HepG2 (cell line): ENCODE measurements around the gene PCYT2. TPM values are rescaled to one million over a fixed set of nuclear protein-coding genes. Genes with fewer than 3 reads are reported as not detected.

Experiments
- GPN1 ChIP-seq: sonication (generic); formaldehyde crosslinking; IDR thresholded peaks from 2 replicates; pipeline ENCODE4 v1.5.1; 2020; ENCODE audit warnings: missing genetic modification reagents, borderline replicate concordance
- HNRNPLL ChIP-seq: fragments of 200-400 bp; formaldehyde crosslinking; IDR thresholded peaks from 2 replicates; pipeline ENCODE4 v1.6.1; 2017; ENCODE audit warnings: mild to moderate bottlenecking, low read depth, low read length; ENCODE audit not compliant: poor library complexity, severe bottlenecking
- NPAS2 ChIP-seq: sonication (generic); formaldehyde crosslinking; IDR thresholded peaks from 2 replicates; pipeline ENCODE4 v1.8.0; 2022; ENCODE audit warnings: mild to moderate bottlenecking, missing genetic modification reagents, borderline replicate concordance
- NRL ChIP-seq: sonication (generic); formaldehyde crosslinking; IDR thresholded peaks from 2 replicates; pipeline ENCODE4 v1.5.0; 2020; ENCODE audit warnings: missing genetic modification reagents, mild to moderate bottlenecking, moderate library complexity, borderline replicate concordance
- SIX1 ChIP-seq: sonication (generic); formaldehyde crosslinking; IDR thresholded peaks from 2 replicates; pipeline ENCODE4 v1.4.0; 2020; ENCODE audit warnings: missing genetic modification reagents, borderline replicate concordance
- SUZ12 ChIP-seq: fragments of 150-350 bp; IDR thresholded peaks from 2 replicates; pipeline ENCODE4 v1.6.1; 2014; ENCODE audit warnings: low read depth, low read length
- U2AF1 ChIP-seq: fragments of 200-400 bp; formaldehyde crosslinking; optimal IDR thresholded peaks from 2 replicates; pipeline ENCODE3; 2017; ENCODE audit warnings: mild to moderate bottlenecking, low read depth, low read length
- XBP1 ChIP-seq: sonication (generic); formaldehyde crosslinking; IDR thresholded peaks from 2 replicates; pipeline ENCODE4 v1.5.0; 2020; ENCODE audit warnings: missing genetic modification reagents
- ZNF354B ChIP-seq: sonication (generic); formaldehyde crosslinking; IDR thresholded peaks from 2 replicates; pipeline ENCODE4 v1.8.0; 2022; ENCODE audit warnings: mild to moderate bottlenecking, missing genetic modification reagents
- ZNF367 ChIP-seq: sonication (generic); formaldehyde crosslinking; IDR thresholded peaks from 2 replicates; pipeline ENCODE4 v1.4.0; 2020; ENCODE audit warnings: missing genetic modification reagents, borderline replicate concordance
- ZNF670 ChIP-seq: sonication (generic); formaldehyde crosslinking; IDR thresholded peaks from 2 replicates; pipeline ENCODE4 v1.8.0; 2022; ENCODE audit warnings: mild to moderate bottlenecking, missing genetic modification reagents, borderline replicate concordance
- ZNF678 ChIP-seq: sonication (generic); formaldehyde crosslinking; IDR thresholded peaks from 2 replicates; pipeline ENCODE4 v1.4.0; 2020; ENCODE audit warnings: mild to moderate bottlenecking, missing genetic modification reagents
- ZNF724P ChIP-seq: sonication (generic); formaldehyde crosslinking; IDR thresholded peaks from 2 replicates; pipeline ENCODE4 v1.8.0; 2022; ENCODE audit warnings: missing genetic modification reagents, borderline replicate concordance
- ZSCAN25 ChIP-seq: sonication (generic); formaldehyde crosslinking; IDR thresholded peaks from 2 replicates; pipeline ENCODE4 v1.8.0; 2022; ENCODE audit warnings: mild to moderate bottlenecking, missing genetic modification reagents
- ZZZ3 ChIP-seq: sonication (generic); formaldehyde crosslinking; IDR thresholded peaks from 2 replicates; pipeline ENCODE4 v1.4.0; 2020; ENCODE audit warnings: missing genetic modification reagents, mild to moderate bottlenecking, borderline replicate concordance
- polyA plus RNA-seq, 8 experiments: library from polyadenylated mRNA; depleted of rRNA in 3 of 8; stranded (reverse) in 7 of 8; unstranded in 1 of 8; fragments of >200 nt; fragmentation: Illumina TruSeq in 4 of 8; extraction: Trizol in 4 of 8; gene quantifications; 2 replicates each; pipeline versions ENCODE4 v1.2.1 to v1.2.3, GENCODE V29; 2011 to 2016; ENCODE audit warnings: low read depth in 4 of 8, missing spikeins in 1 of 8, mixed read lengths in 1 of 8; ENCODE audit not compliant: insufficient read depth in 1 of 8
- total RNA-seq, 5 experiments: library from RNA; depleted of rRNA; stranded (reverse); fragments of >200 nt; fragmentation: Illumina TruSeq; extraction: Trizol; gene quantifications; 2 replicates each; pipeline ENCODE4 v1.2.3, GENCODE V29; 2016; ENCODE audit warnings: low read depth in 1 of 5
- TF ChIP-seq, protein P1 (sequence below): sonication (generic); formaldehyde crosslinking; IDR thresholded peaks from 2 replicates; pipeline ENCODE4 v1.9.0; 2022; ENCODE audit warnings: missing genetic modification reagents, mild to moderate bottlenecking, borderline replicate concordance
- TF ChIP-seq, protein P2 (sequence below): sonication (generic); formaldehyde crosslinking; IDR thresholded peaks from 2 replicates; pipeline ENCODE4 v1.5.0; 2020; ENCODE audit warnings: missing genetic modification reagents
- TF ChIP-seq, protein P3 (sequence below): sonication (generic); formaldehyde crosslinking; IDR thresholded peaks from 2 replicates; pipeline ENCODE4; 2020; ENCODE audit warnings: missing genetic modification reagents, mild to moderate bottlenecking, borderline replicate concordance
- TF ChIP-seq, protein P4 (sequence below): sonication (generic); formaldehyde crosslinking; IDR thresholded peaks from 2 replicates; pipeline ENCODE4 v1.8.0; 2023; ENCODE audit warnings: mild to moderate bottlenecking, missing genetic modification reagents
- TF ChIP-seq, protein P5 (sequence below): sonication (generic); formaldehyde crosslinking; IDR thresholded peaks from 2 replicates; pipeline ENCODE4 v1.4.0; 2020; ENCODE audit warnings: missing genetic modification reagents

The PCYT2 gene
- total and polyA plus RNA-seq, 2 of the 13 experiments (the other 11 are each of a cell fraction or from before 2014, with no cell fraction given), result 147 to 297 TPM

DNA sequence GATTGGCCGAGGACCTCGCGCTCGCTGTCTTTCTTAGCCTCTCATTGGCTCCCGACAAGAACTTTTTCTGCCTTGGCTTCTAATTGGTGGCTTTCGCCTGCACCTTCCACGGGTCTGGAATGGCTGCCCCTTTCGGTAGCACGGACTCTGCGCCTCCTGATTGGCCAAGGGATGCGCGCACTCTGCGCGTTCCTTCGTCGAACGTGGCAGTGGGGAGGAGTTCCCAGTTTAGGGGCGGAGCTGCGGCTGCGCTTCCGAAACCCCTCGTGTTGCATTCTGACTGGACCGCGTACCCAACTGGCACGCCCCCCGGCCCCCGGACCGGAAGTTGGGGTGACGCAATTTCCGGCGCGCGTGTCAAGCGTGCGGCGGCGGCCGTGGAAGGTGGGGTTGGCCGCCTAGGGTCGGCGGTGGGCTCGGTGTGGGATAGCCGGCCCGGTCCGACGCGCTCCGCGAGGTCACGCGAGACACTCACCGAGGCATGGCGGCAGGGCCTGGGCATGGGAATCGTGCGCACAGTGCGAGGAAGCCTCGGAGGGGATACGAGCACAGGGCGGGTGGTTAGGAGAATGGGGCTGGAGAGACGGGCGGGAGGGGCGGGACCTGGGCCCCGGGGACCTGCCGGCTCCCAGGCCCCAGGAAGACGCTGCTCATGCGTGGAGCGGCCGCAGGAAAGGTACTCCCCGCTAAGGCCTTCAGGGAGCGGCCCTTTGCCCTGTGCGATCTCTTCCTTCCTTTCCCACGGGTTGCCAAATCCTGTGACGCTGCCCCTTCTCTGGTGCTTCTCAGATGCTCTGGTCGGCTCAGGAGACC lies 50.2 kb downstream of the PCYT2 start (continued):
- TF ChIP-seq XBP1 (CRISPR knock-in tag), result peak; percentile 99
- peak; percentile 51 for TF ChIP-seq U2AF1
- TF ChIP-seq GPN1, result peak; percentile 87; the same call in 1 of the 2 replicates
- 0 out of 2 replicates have a peak, but pooled peaks have one; percentile 16 for TF ChIP-seq SIX1 (CRISPR knock-in tag)
- TF ChIP-seq HNRNPLL, result peak; percentile 89
- no peak for TF ChIP-seq ZNF678
- TF ChIP-seq ZNF367, result peak; percentile 95; the same call in 1 of the 2 replicates
- TF ChIP-seq, protein P1, sequence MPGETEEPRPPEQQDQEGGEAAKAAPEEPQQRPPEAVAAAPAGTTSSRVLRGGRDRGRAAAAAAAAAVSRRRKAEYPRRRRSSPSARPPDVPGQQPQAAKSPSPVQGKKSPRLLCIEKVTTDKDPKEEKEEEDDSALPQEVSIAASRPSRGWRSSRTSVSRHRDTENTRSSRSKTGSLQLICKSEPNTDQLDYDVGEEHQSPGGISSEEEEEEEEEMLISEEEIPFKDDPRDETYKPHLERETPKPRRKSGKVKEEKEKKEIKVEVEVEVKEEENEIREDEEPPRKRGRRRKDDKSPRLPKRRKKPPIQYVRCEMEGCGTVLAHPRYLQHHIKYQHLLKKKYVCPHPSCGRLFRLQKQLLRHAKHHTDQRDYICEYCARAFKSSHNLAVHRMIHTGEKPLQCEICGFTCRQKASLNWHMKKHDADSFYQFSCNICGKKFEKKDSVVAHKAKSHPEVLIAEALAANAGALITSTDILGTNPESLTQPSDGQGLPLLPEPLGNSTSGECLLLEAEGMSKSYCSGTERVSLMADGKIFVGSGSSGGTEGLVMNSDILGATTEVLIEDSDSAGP (CRISPR knock-in tag), result peak; percentile 70
- TF ChIP-seq, protein P2, sequence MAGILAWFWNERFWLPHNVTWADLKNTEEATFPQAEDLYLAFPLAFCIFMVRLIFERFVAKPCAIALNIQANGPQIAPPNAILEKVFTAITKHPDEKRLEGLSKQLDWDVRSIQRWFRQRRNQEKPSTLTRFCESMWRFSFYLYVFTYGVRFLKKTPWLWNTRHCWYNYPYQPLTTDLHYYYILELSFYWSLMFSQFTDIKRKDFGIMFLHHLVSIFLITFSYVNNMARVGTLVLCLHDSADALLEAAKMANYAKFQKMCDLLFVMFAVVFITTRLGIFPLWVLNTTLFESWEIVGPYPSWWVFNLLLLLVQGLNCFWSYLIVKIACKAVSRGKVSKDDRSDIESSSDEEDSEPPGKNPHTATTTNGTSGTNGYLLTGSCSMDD, result no peak
- TF ChIP-seq ZZZ3 (CRISPR knock-in tag), result peak; percentile 73; the same call in 1 of the 2 replicates
- TF ChIP-seq ZNF354B, result no peak
- 0 out of 2 replicates have a peak, but pooled peaks have one; percentile 71 for TF ChIP-seq ZNF724P (CRISPR knock-in tag)
- TF ChIP-seq NPAS2 (CRISPR knock-in tag), result no peak
- TF ChIP-seq, protein P3, sequence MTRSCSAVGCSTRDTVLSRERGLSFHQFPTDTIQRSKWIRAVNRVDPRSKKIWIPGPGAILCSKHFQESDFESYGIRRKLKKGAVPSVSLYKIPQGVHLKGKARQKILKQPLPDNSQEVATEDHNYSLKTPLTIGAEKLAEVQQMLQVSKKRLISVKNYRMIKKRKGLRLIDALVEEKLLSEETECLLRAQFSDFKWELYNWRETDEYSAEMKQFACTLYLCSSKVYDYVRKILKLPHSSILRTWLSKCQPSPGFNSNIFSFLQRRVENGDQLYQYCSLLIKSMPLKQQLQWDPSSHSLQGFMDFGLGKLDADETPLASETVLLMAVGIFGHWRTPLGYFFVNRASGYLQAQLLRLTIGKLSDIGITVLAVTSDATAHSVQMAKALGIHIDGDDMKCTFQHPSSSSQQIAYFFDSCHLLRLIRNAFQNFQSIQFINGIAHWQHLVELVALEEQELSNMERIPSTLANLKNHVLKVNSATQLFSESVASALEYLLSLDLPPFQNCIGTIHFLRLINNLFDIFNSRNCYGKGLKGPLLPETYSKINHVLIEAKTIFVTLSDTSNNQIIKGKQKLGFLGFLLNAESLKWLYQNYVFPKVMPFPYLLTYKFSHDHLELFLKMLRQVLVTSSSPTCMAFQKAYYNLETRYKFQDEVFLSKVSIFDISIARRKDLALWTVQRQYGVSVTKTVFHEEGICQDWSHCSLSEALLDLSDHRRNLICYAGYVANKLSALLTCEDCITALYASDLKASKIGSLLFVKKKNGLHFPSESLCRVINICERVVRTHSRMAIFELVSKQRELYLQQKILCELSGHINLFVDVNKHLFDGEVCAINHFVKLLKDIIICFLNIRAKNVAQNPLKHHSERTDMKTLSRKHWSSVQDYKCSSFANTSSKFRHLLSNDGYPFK (CRISPR knock-in tag), result peak; percentile 92; the same call in 1 of the 2 replicates
- peak; percentile 10; the same call in 1 of the 2 replicates for TF ChIP-seq NRL (CRISPR knock-in tag)
- TF ChIP-seq SUZ12, result no peak
- TF ChIP-seq, protein P4, sequence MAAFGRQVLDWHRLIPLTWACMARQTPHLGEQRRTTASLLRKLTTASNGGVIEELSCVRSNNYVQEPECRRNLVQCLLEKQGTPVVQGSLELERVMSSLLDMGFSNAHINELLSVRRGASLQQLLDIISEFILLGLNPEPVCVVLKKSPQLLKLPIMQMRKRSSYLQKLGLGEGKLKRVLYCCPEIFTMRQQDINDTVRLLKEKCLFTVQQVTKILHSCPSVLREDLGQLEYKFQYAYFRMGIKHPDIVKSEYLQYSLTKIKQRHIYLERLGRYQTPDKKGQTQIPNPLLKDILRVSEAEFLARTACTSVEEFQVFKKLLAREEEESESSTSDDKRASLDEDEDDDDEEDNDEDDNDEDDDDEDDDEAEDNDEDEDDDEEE (CRISPR knock-in tag), result peak; percentile 92
- TF ChIP-seq ZNF670 (CRISPR knock-in tag), result peak; percentile 86
- TF ChIP-seq ZSCAN25 (CRISPR knock-in tag), result no peak; the same call in 1 of the 2 replicates
- TF ChIP-seq, protein P5, sequence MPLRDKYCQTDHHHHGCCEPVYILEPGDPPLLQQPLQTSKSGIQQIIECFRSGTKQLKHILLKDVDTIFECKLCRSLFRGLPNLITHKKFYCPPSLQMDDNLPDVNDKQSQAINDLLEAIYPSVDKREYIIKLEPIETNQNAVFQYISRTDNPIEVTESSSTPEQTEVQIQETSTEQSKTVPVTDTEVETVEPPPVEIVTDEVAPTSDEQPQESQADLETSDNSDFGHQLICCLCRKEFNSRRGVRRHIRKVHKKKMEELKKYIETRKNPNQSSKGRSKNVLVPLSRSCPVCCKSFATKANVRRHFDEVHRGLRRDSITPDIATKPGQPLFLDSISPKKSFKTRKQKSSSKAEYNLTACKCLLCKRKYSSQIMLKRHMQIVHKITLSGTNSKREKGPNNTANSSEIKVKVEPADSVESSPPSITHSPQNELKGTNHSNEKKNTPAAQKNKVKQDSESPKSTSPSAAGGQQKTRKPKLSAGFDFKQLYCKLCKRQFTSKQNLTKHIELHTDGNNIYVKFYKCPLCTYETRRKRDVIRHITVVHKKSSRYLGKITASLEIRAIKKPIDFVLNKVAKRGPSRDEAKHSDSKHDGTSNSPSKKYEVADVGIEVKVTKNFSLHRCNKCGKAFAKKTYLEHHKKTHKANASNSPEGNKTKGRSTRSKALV (CRISPR knock-in tag), result no peak
